Nephron (organoid): ENCODE measurements around the gene AHNAK2.
"Not testable (repeated sequence)": the region's sequence is repeated elsewhere in the genome, so short reads cannot be mapped to it uniquely, and the experiment has no call there.

Experiments
- H3K27ac Mint-ChIP-seq, 3 experiments: 2 replicates each; pipeline ENCODE4 v1.8.0; 2020; ENCODE audit warnings: mixed read lengths in 3 of 3, mild to moderate bottlenecking in 2 of 3, moderate library complexity in 1 of 3
- H3K27me3 Mint-ChIP-seq: 2 replicates; pipeline ENCODE4 v1.8.0; 2021; ENCODE audit warnings: low read depth, mild to moderate bottlenecking, moderate library complexity, mixed read lengths
- H3K36me3 Mint-ChIP-seq: 2 replicates; pipeline ENCODE4 v1.8.0; 2020; ENCODE audit warnings: low read depth, mixed read lengths
- H3K4me1 Mint-ChIP-seq: 2 replicates; pipeline ENCODE4 v1.8.0; 2020; ENCODE audit warnings: mixed read lengths
- H3K4me3 Mint-ChIP-seq, 3 experiments: 2 replicates each; pipeline ENCODE4 v1.8.0; 2020; ENCODE audit warnings: mild to moderate bottlenecking in 3 of 3, mixed read lengths in 3 of 3, moderate library complexity in 2 of 3
- H3K9me3 Mint-ChIP-seq: 2 replicates; pipeline ENCODE4 v1.8.0; 2020; ENCODE audit warnings: mixed read lengths
- TF ChIP-seq, protein P1 (sequence below), 3 experiments: fragments of 200-600 bp; sonication (generic); IDR thresholded peaks; one replicate each; pipeline ENCODE4 v1.5.0; 2021; ENCODE audit warnings: antibody characterized with exemption in 3 of 3; ENCODE audit not compliant: unreplicated experiment in 3 of 3

Gene AHNAK2

DNA sequence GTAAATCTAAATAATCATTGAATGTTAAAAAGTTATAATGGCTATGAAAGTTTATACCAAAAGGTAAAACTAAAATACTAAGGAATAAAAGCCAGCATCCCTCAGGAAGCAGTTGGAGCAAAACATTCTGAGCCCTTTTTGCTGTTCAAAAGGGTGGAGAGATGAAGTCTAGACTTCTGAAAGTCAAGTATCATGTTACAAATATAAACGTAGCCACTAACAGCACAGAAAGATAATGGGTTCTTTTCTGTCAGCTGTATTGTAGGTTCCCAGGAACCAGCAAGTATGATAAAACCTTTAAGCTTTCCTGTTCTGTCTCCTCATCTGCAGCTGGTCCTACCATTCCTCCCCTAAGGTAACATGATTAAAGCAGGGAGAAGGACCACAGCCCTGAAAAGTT, 69.9 kb downstream of the AHNAK2 start:
- Mint-ChIP-seq H3K27ac (no peak overlapping the region), H3K27me3 (peaks cover 49% of the 10 kb centered on the region), H3K4me1 (no peaks in the 10 kb centered on the region), H3K9me3 (peaks cover 54% of the 10 kb centered on the region), H3K36me3 (no peaks in the 10 kb centered on the region), H3K4me3 (no peak overlapping the region)
- TF ChIP-seq, protein P1, sequence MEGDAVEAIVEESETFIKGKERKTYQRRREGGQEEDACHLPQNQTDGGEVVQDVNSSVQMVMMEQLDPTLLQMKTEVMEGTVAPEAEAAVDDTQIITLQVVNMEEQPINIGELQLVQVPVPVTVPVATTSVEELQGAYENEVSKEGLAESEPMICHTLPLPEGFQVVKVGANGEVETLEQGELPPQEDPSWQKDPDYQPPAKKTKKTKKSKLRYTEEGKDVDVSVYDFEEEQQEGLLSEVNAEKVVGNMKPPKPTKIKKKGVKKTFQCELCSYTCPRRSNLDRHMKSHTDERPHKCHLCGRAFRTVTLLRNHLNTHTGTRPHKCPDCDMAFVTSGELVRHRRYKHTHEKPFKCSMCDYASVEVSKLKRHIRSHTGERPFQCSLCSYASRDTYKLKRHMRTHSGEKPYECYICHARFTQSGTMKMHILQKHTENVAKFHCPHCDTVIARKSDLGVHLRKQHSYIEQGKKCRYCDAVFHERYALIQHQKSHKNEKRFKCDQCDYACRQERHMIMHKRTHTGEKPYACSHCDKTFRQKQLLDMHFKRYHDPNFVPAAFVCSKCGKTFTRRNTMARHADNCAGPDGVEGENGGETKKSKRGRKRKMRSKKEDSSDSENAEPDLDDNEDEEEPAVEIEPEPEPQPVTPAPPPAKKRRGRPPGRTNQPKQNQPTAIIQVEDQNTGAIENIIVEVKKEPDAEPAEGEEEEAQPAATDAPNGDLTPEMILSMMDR (IDR thresholded peaks at IDR 0.05; ENCODE audit: unreplicated experiment in 3 of 3): no peak

DNA sequence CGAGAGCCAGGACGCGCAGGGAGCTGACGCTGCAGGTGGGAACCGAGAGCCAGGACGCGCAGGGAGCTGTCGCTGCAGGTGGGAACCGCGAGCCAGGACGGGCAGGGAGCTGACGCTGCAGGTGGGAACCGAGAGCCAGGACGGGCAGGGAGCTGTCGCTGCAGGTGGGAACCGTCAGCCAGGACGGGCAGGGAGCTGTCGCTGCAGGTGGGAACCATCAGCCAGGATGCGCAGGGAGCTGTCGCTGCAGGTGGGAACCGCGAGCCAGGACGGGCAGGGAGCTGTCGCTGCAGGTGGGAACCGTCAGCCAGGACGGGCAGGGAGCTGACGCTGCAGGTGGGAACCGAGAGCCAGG, 72.6 kb downstream of the AHNAK2 start:
- H3K4me1 Mint-ChIP-seq, H3K36me3 Mint-ChIP-seq, H3K27ac Mint-ChIP-seq, H3K4me3 Mint-ChIP-seq: not testable (repeated sequence)
- H3K27me3 Mint-ChIP-seq: peaks cover 60% of the 10 kb centered on the region
- H3K9me3 Mint-ChIP-seq: peaks cover 38% of the 10 kb centered on the region

DNA sequence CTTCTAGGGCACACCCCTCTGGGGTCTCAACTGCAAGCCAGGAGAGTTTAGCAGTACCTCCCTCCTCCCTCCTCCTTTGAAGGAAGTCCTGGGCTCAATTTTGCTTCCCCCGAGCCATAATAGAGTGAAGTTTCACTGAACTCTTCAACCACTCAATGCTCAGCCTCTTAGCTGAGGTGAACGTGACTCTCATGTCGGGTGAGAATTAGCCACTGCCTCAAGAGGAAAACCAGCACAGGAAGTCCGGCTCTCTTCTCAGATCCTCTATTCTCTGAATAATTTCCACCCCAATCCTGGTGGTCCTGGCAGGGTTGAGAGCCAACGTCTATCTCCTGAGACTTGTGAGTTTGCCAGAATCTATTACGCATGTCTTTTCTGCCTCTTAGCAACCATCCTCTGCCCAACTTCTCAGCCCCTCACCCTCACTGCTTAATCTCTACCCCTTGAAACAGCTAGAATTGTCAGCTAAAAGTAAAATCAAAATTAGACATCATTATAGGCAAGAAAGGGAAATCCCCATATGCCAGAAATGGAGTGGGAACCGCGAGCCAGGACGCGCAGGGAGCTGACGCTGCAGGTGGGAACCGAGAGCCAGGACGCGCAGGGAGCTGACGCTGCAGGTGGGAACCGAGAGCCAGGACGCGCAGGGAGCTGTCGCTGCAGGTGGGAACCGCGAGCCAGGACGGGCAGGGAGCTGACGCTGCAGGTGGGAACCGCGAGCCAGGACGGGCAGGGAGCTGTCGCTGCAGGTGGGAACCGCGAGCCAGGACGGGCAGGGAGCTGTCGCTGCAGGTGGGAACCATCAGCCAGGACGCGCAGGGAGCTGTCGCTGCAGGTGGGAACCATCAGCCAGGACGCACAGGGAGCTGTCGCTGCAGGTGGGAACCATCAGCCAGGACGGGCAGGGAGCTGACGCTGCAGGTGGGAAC, 73.3 kb downstream of the AHNAK2 start:
- H3K27ac Mint-ChIP-seq, H3K4me3 Mint-ChIP-seq, H3K36me3 Mint-ChIP-seq, H3K4me1 Mint-ChIP-seq: not testable (repeated sequence)
- Mint-ChIP-seq H3K9me3 (peaks cover 34% of the 10 kb centered on the region), H3K27me3 (peaks cover 54% of the 10 kb centered on the region)

DNA sequence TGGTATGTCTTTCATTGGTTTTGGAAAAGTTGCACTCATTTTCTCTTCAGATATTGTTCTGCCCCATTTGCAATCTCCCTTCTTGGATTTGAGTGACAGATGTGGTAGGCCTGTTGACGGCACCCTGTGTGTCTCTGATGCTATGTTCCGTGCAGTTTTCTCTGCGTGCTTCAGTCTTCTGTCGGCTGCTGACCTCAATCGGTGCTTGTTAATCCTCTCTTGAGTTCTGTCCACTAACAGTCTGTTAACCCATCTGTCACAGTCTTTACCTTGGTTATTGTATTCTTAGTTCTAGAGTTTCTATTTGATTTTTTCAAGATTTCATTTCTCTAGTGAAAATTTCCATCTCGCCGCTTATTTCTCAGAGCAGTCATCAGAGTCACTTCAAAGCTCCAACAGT, 74.2 kb downstream of the AHNAK2 start:
- Mint-ChIP-seq H3K36me3 (no peaks in the 10 kb centered on the region), H3K27ac (no peak overlapping the region), H3K4me3 (no peak overlapping the region), H3K4me1 (peaks cover under 1% of the 10 kb centered on the region), H3K9me3 (peaks cover 30% of the 10 kb centered on the region), H3K27me3 (peaks cover 49% of the 10 kb centered on the region)
- TF ChIP-seq, protein P1 (IDR thresholded peaks at IDR 0.05; ENCODE audit: unreplicated experiment in 3 of 3): no peak

DNA sequence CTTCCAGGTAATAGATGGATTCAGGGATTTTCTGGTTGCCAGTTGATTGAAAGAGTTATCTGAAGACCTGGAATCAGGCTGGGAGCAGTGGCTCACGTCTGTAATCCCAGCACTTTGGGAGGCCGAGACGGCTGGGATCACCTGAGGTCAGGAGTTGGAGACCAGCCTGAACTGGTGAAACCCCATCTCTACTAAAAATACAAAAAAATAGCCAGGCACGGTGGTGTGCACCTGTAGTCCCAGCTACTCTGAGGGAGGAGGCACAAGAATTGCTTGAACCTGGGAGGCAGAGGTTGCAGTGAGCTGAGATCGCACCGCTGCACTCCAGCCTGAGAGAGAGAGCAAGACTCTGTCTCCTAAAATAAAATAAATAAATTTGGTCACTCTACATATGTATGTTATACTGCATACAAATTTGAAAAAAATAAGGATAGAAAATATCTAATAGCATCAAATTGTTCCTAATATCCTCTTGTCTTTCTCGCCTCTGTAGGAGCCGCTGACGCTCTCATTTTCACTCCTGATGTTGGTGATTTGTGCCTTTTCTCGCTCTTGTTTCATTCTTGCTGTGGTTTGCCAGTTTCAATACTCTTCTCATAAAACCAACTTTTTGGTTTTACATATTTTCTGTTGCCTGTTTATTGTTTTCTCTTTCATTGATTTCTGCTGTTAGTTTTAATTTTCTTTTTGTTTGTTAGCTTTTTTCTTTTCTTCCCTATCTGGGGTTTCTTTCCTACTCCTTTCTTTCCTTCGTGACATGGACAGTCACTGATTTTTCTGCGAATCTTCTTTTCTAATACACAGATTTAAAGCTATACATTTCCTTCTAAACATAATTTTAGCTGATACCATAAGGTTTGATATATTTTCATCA, 77.3 kb downstream of the AHNAK2 start:
- Mint-ChIP-seq H3K4me1 (peaks cover 10% of the 10 kb centered on the region), H3K9me3 (peaks cover 17% of the 10 kb centered on the region), H3K36me3 (no peaks in the 10 kb centered on the region), H3K4me3 (no peak overlapping the region), H3K27me3 (peaks cover 34% of the 10 kb centered on the region), H3K27ac (no peak overlapping the region)
- TF ChIP-seq, protein P1 (IDR thresholded peaks at IDR 0.05; ENCODE audit: unreplicated experiment in 3 of 3): no peak

DNA sequence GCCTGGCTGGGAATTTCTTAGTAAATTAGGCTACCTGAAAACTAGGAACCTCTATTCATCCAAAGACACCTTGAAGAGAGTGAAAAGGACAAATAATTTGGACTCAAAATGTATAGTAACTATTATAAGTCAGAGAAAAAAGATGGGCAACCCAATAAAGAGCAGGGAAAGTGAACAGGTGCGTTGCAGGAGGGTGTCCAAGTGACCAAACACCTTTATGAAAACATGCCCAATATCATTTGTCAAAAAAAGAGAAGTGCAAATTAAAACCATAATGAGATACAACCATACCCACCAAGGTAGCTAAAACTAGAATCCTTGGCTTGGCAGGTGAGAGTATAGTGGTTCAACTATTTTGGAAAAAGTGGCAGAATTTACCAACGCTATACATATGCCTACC, 78.4 kb downstream of the AHNAK2 start:
- Mint-ChIP-seq H3K36me3 (no peaks in the 10 kb centered on the region), H3K27me3 (peaks cover 30% of the 10 kb centered on the region), H3K4me1 (peaks cover 10% of the 10 kb centered on the region), H3K9me3 (peaks cover 14% of the 10 kb centered on the region), H3K27ac (no peak overlapping the region), H3K4me3 (no peak overlapping the region)
- TF ChIP-seq, protein P1 (IDR thresholded peaks at IDR 0.05; ENCODE audit: unreplicated experiment in 3 of 3): no peak
